ENCODE data around the gene LTBP2.
A peak's percentile ranks its signal among the peaks of the same experiment; 100 is the strongest.

LTBP2 gene

GRCh38 chr14:74637178-74637550 is 25.1 kb upstream of the LTBP2 start:
- no peak for DNase-seq

GRCh38 chr14:74636424-74637177 is 24.6 kb upstream of the LTBP2 start:
- no peak for DNase-seq

- no peak for DNase-seq
These were observed 23.8 kb upstream of the LTBP2 start for GRCh38 chr14:74635847-74636246.

GRCh38 chr14:74634964-74635363 is 22.9 kb upstream of the LTBP2 start:
- no peak for DNase-seq

GRCh38 chr14:74634481-74634880 is 22.4 kb upstream of the LTBP2 start:
- DNase-seq = no peak

DNA sequence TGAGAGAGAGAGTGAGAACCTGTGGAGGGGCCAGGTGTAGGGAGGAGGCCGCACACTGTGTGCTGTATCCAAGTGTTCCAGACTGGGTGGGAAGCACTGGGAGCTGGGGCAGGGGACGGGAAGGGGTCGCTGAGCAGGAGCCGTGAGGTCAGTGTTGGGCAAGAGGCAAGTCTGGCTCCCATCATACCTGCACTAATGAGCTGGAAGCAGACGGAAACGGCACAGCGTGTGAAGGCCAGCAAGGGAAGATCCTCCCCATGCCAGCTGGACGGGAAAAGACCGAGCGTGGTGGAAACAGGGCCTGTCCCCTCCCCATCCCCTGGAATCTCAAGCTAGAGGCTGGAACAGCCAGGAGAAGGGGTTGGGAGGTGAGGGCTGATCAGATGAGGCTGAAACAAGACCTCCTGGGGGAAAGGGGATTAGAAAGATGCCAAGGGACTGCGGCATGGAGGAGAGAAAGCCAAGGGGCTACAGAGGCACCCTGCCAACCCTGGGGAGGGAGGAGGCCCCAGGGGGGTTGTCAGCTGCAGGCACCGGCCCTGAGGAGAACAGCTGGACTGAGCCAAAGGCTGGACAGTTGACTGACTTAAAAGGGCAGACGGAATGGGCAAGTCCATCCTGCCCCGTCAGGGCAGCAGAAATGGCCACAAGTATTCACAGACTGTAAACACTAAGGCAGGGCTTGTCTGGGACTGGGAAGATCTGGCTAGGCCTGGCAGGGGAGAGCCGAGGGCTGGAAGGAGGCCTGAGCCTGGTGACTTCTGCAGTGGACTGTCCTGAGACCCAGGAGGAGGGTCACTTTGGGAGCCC is 19.0 kb upstream of the LTBP2 start:
- DNase-seq = no peak

- no peak for DNase-seq
These were observed 16.4 kb upstream of the LTBP2 start for GRCh38 chr14:74628418-74628817.

GRCh38 chr14:74627076-74627475 is 15.0 kb upstream of the LTBP2 start:
- DNase-seq = no peak

DNA sequence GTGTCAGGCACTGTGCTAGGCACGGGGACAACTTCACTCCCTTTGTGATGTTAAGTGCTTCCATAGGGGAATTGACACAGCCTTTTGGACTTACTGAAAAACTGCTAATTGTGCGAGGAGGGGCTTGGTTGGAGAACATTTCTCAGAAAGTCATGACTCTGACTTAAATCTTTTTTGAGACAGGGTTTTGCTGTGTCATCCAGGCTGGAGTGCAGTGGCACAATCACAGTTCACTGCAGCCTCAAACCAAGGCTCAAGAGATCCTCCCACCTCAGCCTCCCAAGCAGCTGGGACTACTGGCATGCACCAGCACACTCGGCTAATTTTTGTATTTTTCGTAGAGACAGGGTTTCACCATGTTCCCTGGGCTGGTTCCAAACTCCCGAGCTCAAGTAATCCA is 10.2 kb upstream of the LTBP2 start:
- no peak for DNase-seq

DNA sequence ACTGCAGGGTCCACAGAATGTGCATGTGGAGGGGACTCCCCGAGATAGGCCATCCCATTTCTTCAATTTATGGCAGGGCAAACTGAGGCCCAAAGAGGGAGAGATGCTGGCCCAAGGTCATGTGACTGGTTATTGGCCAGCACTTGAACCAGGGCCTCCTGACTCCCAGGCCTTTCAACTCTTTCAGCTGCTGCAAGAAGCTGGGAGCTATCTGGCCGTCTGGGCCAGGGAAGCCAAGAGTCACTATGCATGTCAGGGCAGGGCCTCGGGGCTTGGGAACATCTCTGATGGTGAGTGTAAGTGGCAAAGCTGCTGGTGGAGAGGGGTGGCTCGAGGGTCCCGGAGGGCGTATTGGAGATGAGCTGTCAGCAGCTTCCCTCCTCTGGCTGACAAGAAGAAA is 9.5 kb upstream of the LTBP2 start:
- no peak for DNase-seq

GRCh38 chr14:74620923-74621322 is 8.9 kb upstream of the LTBP2 start:
- no peak for DNase-seq

DNA sequence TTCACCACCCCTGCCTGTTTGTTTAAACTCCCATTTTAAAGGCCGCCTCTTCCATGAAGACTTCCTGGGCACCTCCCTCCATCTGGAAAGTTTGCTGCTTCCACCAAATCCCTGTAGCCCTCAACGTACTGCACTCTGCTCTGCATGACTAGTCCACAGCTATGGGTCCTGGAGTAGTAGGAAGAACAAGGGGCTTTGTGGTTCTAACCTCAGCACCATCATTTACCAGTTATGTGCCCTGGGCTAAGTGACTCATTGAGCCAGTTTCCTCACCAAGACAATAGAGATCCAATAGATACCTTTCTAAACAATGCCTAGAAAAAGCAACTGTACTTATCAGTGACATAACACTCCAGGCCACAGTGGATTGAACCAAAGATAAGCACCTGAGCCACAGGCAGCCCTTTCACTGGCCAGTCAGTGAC is 8.5 kb upstream of the LTBP2 start:
- no peak for DNase-seq

DNA sequence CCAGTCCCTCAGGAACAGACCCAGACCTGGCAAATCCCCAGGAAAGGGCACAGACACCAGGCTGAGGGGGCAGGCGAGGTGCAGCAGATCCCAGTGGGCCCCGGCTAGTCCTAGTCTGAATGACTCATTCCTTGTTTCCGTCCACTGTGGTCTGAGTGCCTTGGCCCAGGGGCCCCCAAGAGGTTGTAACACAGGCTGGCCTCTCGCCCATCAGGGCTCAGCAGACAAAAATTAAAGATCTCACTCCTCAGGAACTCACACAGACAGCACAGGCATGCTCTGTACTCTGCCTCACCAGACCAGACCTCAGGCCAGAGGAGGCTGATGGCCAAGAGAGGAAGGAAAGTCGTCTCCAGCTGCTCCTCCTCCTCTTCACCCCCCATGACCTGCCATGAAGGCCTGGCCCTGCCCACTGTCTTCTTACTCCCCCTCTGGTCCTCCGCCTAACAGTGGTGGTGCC is 7.7 kb upstream of the LTBP2 start:
- DNase-seq = no peak

- DNase-seq = no peak
These were observed 6.3 kb upstream of the LTBP2 start for GRCh38 chr14:74618078-74618952.

- no peak for DNase-seq
These were observed 5.1 kb upstream of the LTBP2 start for GRCh38 chr14:74616996-74617700.

GRCh38 chr14:74616507-74616906 is 4.5 kb upstream of the LTBP2 start:
- DNase-seq = no peak

DNA sequence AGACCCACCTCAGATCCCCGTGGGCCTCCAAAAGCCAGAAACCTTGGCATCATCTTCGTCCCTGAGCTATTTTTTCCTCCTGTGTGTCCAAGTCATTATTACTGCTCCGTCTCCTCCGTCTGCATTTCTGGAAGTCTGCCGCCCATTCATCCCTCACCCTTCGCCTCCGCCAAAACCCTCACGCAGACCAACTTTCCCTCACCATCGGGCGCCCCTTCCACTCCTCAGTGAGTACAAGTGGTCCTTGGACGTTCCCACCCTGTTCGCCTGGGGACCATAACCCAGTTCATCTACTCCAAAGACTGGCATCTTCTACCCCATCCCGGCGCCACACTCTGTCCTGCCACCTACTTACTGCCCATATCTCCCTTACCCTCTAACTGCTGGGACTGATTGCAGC is 3.7 kb upstream of the LTBP2 start:
- DNase-seq = no peak

- no peak for DNase-seq
These were observed 2.8 kb upstream of the LTBP2 start for GRCh38 chr14:74614508-74615495.

GRCh38 chr14:74613211-74613914 is 1.3 kb upstream of the LTBP2 start:
- no peak for DNase-seq

- DNase-seq = peak; percentile 75 to 86
These were observed 449 bp upstream of the LTBP2 start for GRCh38 chr14:74612350-74613021.
